GM12878 (cell line): ENCODE data around the gene EPS8. TPM values are rescaled to one million over a fixed set of nuclear protein-coding genes. Genes with fewer than 3 reads are reported as not detected.

Experiments
- ATAC-seq: fragments of 200-7000 bp; cut with Tn5 transposase; 3 replicates; pipeline ENCODE4 v1.9.1; 2020; ENCODE audit warnings: mild to moderate bottlenecking, moderate library complexity
- BruUV-seq: library from RNA; stranded (reverse); fragments of 400-500 nt; replicated peaks from 2 replicates; lab custom pipeline; 2021; lab: Mats Ljungman, UMichigan
- CTCF ChIA-PET: fragments of 300-600 bp; sonication (Branson Sonifier 250); formaldehyde crosslinking; extraction: SDS; loops from one replicate; lab custom pipeline; 2021; ENCODE audit warnings: inconsistent platforms; lab: Yijun Ruan, JAX
- POLR2A ChIA-PET: fragments of 350-600 bp; formaldehyde crosslinking; extraction: SDS; loops from one replicate; lab custom pipeline; 2021; ENCODE audit warnings: inconsistent platforms; lab: Charles Lee
- RAD21 ChIA-PET: fragments of 300-600 bp; sonication (Branson Sonifier 250); formaldehyde crosslinking; loops from one replicate; lab custom pipeline; 2023; ENCODE audit warnings: antibody characterized with exemption; ENCODE audit not compliant: unreplicated experiment; lab: Charles Lee
- SMC1A ChIA-PET: fragments of 300-600 bp; sonication (Branson Sonifier 250); formaldehyde crosslinking; loops from one replicate; lab custom pipeline; 2023; ENCODE audit not compliant: unreplicated experiment, uncharacterized antibody; lab: Charles Lee
- DNase-seq: peaks from one replicate; pipeline ENCODE4 v3.0.0-alpha.2; 2011; ENCODE audit warnings: low read depth, low spot score
- FAIRE-seq: peaks from 3 replicates; lab custom pipeline; 2011; peaks lifted over from hg19 to GRCh38; lab: Jason Lieb, UNC
- H2AFZ ChIP-seq: 2 replicates; pipeline ENCODE4 v1.6.0; 2011; ENCODE audit warnings: low read depth, low read length, control low read depth; ENCODE audit not compliant: control insufficient read depth
- H3K27ac ChIP-seq: 2 replicates; pipeline ENCODE4 v1.5.1; 2011; ENCODE audit warnings: control low read depth; ENCODE audit not compliant: control insufficient read depth, insufficient read depth
- H3K27me3 ChIP-seq, 2 experiments: replicated peaks in 1 of 2; 2 replicates each; pipeline versions ENCODE4 v1.6.0 to v1.6.1; 2011; ENCODE audit warnings: low read length in 1 of 2; ENCODE audit not compliant: control insufficient read depth in 2 of 2, insufficient read depth in 2 of 2
- H3K36me3 ChIP-seq, 2 experiments: 2 replicates each; pipeline ENCODE4 v1.5.1; 2011; ENCODE audit warnings: low read length in 1 of 2; ENCODE audit not compliant: control insufficient read depth in 2 of 2, insufficient read depth in 2 of 2
- H3K4me1 ChIP-seq: 2 replicates; pipeline ENCODE4 v1.6.1; 2011; ENCODE audit warnings: mild to moderate bottlenecking, low read length, moderate library complexity, mixed read lengths; ENCODE audit not compliant: control insufficient read depth, insufficient read depth
- H3K4me2 ChIP-seq: 2 replicates; pipeline ENCODE4 v1.6.0; 2011; ENCODE audit warnings: control low read depth; ENCODE audit not compliant: control insufficient read depth, insufficient read depth
- H3K4me3 ChIP-seq: fragments of 200-600 bp; sonication (generic); 2 replicates; pipeline ENCODE4 v1.5.1; 2016
- H3K79me2 ChIP-seq: 2 replicates; pipeline ENCODE4 v1.6.0; 2011; ENCODE audit warnings: low read length; ENCODE audit not compliant: control insufficient read depth, insufficient read depth
- H3K9ac ChIP-seq: 2 replicates; pipeline ENCODE4 v1.8.0; 2011; ENCODE audit warnings: low read length, control low read depth, mixed read lengths; ENCODE audit not compliant: control insufficient read depth, insufficient read depth
- H3K9me3 ChIP-seq: replicated peaks from 3 replicates; pipeline ENCODE4 v1.5.1; 2011; ENCODE audit warnings: mild to moderate bottlenecking, low read length; ENCODE audit not compliant: control insufficient read depth, insufficient read depth
- H4K20me1 ChIP-seq: 2 replicates; pipeline ENCODE4 v1.6.0; 2011; ENCODE audit not compliant: control insufficient read depth, insufficient read depth
- ATF7 ChIP-seq: fragments of 450-650 bp; IDR thresholded peaks from 2 replicates; pipeline ENCODE4 v1.6.1; 2016; ENCODE audit warnings: low read depth, mild to moderate bottlenecking
- BHLHE40 ChIP-seq, 2 experiments: fragments of 450-650 bp in 1 of 2; IDR thresholded peaks; 2 replicates each; pipeline ENCODE4 v1.6.1; 2011 to 2017; ENCODE audit warnings: low read depth in 2 of 2, borderline replicate concordance in 1 of 2, improper control_type of control experiment in 1 of 2, low read length in 1 of 2, mild to moderate bottlenecking in 1 of 2
- CREB1 ChIP-seq: IDR thresholded peaks from 2 replicates; pipeline ENCODE4 v1.6.1; 2012; ENCODE audit warnings: low read depth, mild to moderate bottlenecking, inconsistent platforms
- GATAD2B ChIP-seq: fragments of 450-650 bp; conservative IDR thresholded peaks from 2 replicates; pipeline ENCODE4 v1.6.1; 2017; ENCODE audit warnings: low read depth, mild to moderate bottlenecking, moderate library complexity
- MXI1 ChIP-seq: fragments of 150-350 bp; IDR thresholded peaks from 2 replicates; pipeline ENCODE4 v1.6.1; 2011; ENCODE audit warnings: low read depth, mild to moderate bottlenecking, inconsistent platforms, low read length, improper control_type of control experiment
- NR2F1 ChIP-seq: fragments of 450-650 bp; conservative IDR thresholded peaks from 2 replicates; pipeline ENCODE4 v1.6.1; 2017; ENCODE audit warnings: mild to moderate bottlenecking
- RCOR1 ChIP-seq: conservative IDR thresholded peaks from 2 replicates; pipeline ENCODE4 v1.6.1; 2012; ENCODE audit warnings: low read depth, low read length, improper control_type of control experiment
- SMAD1 ChIP-seq: fragments of 450-650 bp; IDR thresholded peaks from 2 replicates; pipeline ENCODE4 v1.6.1; 2018; ENCODE audit warnings: mild to moderate bottlenecking, low read depth; ENCODE audit not compliant: partially characterized antibody
- SPI1 ChIP-seq: IDR thresholded peaks from 2 replicates; pipeline ENCODE4 v1.6.1; 2011; ENCODE audit warnings: low read depth, mild to moderate bottlenecking, low read length, moderate library complexity, borderline replicate concordance; ENCODE audit not compliant: insufficient read depth
- STAT3 ChIP-seq: IDR thresholded peaks from 2 replicates; pipeline ENCODE4 v1.6.1; 2011; ENCODE audit warnings: low read depth, low read length, improper control_type of control experiment
- WGBS: methylation state at CpG from one replicate; pipeline ENCODE4 v1.1.6; 2016; ENCODE audit warnings: low lambda C conversion rate; ENCODE audit not compliant: insufficient replicate concordance, insufficient coverage; ENCODE audit errors: missing lambda C conversion rate; 5-methylcytosine and 5-hydroxymethylcytosine counted together
- in situ Hi-C: fragments of 300-500 bp; cut with MboI; formaldehyde crosslinking; loops from 9 replicates; pipeline ENCODE4 v1.14.3; 2018; ENCODE audit warnings: mixed read lengths
- intact Hi-C: fragments of 100-400 bp; cut with micrococcal nuclease; formaldehyde crosslinking; loops from one replicate; pipeline ENCODE4 v1.14.2; 2022; ENCODE audit not compliant: unreplicated experiment
- polyA plus RNA-seq, 11 experiments: library from polyadenylated mRNA; depleted of rRNA in 4 of 11; unstranded in 6 of 11; stranded (reverse) in 5 of 11; fragments of >200 nt; fragmentation: Nextera tagmentation in 4 of 11; fragmentation: Illumina TruSeq in 1 of 11; extraction: Ambion mirVana in 4 of 11; extraction: Trizol in 1 of 11; gene quantifications; 1 replicate in 1 of 11; 2 replicates in 10 of 11; pipeline versions ENCODE4 v1.2.1 to v1.2.3, GENCODE V29; 2011 to 2016; ENCODE audit warnings: inconsistent platforms in 2 of 11, missing spikeins in 2 of 11, low read depth in 1 of 11
- total RNA-seq, 4 experiments: library from RNA; depleted of rRNA in 3 of 4; stranded (reverse); fragments of >200 nt in 3 of 4; fragmentation: Illumina TruSeq in 1 of 4; extraction: Trizol in 1 of 4; gene quantifications; 2 replicates each; pipeline versions ENCODE4 v1.2.1 to v1.2.3, GENCODE V29; 2013 to 2021
- TF ChIP-seq, protein P1 (sequence below): fragments of 450-650 bp; IDR thresholded peaks from 2 replicates; pipeline ENCODE4 v1.6.1; 2017; ENCODE audit warnings: low read depth, mild to moderate bottlenecking, moderate library complexity
- TF ChIP-seq, protein P2 (sequence below): IDR thresholded peaks from 2 replicates; pipeline ENCODE4 v1.6.1; 2012; ENCODE audit warnings: improper control_type of control experiment, low read depth, low read length; ENCODE audit not compliant: insufficient replicate concordance
- TF ChIP-seq, protein P3 (sequence below): IDR thresholded peaks from 2 replicates; pipeline ENCODE4 v1.6.1; 2012; ENCODE audit warnings: low read length, inconsistent platforms
- TF ChIP-seq, protein P4 (sequence below): IDR thresholded peaks from 2 replicates; pipeline ENCODE4 v1.6.1; 2011; ENCODE audit warnings: mild to moderate bottlenecking, low read depth, low read length, moderate library complexity; ENCODE audit not compliant: insufficient replicate concordance

EPS8 gene
- total and polyA plus RNA-seq, 10 of the 15 experiments (the other 5 are each of a cell fraction or from before 2014, with no cell fraction given): 1.3 to 127 (median 3.4) TPM

DNA sequence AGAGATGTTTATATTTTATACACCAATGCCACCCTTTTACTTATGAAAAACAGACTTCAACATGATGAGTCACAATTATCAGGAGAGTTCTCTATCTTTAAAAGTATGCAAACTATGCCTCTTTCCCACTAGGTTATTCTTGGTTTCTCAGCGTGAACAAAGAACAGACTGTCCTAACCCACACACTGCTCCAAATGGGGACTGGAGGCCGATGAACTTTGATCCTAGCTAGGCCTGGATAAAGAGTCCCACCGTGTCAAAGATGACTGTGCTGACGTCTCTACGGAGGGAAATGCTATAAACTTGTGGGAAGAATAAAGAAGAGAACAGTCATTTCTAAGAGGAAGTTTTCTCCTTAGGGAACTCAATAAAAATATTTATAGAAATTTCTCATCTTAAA lies 160.1 kb downstream of the EPS8 start:
- H3K4me2 ChIP-seq: no peak overlapping the region
- no peaks in the 10 kb centered on the region for H3K27me3 ChIP-seq
- RAD21 ChIA-PET: interaction anchor here (0.8 to 2.4 kb wide), 10 partner anchors 22 to 159 kb away, joined by 3 to 9 read pairs (median 5); partner anchors contain the start of gene EPS8
- H4K20me1 ChIP-seq: no peaks in the 10 kb centered on the region
- FAIRE-seq (no peak), DNase-seq (peak; percentile 46), ATAC-seq (peak; percentile 91)
- intact Hi-C loops: no loop called here
- no peak overlapping the region for H3K9ac ChIP-seq
- in situ Hi-C loops: no loop called here
- H3K36me3 ChIP-seq: no peaks in the 10 kb centered on the region
- WGBS: 2% methylated on average over 5 of the region's 5 CpGs
- BruUV-seq: no TSS peak
- no peaks in the 10 kb centered on the region for H3K4me1 ChIP-seq
- CTCF ChIA-PET: interaction anchor here (0.6 to 1.8 kb wide), 7 partner anchors 11 to 266 kb away, joined by 3 to 5 read pairs (median 3); no protein-coding TSS in a partner anchor
- POLR2A ChIA-PET: no interaction called here
- SMC1A ChIA-PET: interaction anchor here (0.7 to 2.3 kb wide), 12 partner anchors 10 to 230 kb away, joined by 3 to 11 read pairs (median 4); partner anchors contain the start of gene EPS8
- no peaks in the 10 kb centered on the region for H3K79me2 ChIP-seq
- H3K9me3 ChIP-seq: no peaks in the 10 kb centered on the region
- H2AFZ ChIP-seq: peak overlapping the region; percentile 45; the same call in 1 of the 2 replicates
- no peak overlapping the region for H3K27ac ChIP-seq
- H3K4me3 ChIP-seq: no peak overlapping the region
- TF ChIP-seq, protein P1, sequence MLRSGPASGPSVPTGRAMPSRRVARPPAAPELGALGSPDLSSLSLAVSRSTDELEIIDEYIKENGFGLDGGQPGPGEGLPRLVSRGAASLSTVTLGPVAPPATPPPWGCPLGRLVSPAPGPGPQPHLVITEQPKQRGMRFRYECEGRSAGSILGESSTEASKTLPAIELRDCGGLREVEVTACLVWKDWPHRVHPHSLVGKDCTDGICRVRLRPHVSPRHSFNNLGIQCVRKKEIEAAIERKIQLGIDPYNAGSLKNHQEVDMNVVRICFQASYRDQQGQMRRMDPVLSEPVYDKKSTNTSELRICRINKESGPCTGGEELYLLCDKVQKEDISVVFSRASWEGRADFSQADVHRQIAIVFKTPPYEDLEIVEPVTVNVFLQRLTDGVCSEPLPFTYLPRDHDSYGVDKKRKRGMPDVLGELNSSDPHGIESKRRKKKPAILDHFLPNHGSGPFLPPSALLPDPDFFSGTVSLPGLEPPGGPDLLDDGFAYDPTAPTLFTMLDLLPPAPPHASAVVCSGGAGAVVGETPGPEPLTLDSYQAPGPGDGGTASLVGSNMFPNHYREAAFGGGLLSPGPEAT: peak; percentile 87
- TF ChIP-seq SPI1 (peak; percentile 45; the same call in 1 of the 2 replicates), RCOR1 (no peak), NR2F1 (peak; percentile 97), MXI1 (peak; percentile 23; the same call in 1 of the 2 replicates), STAT3 (no peak), SMAD1 (peak; percentile 40), GATAD2B (peak; percentile 48; the same call in 1 of the 2 replicates), CREB1 (no peak), BHLHE40 (IDR thresholded peaks at IDR 0.05; ENCODE audit: borderline replicate concordance in 1 of 2, low read depth in 2 of 2, low read length in 1 of 2) (no peak; a peak in 1 of 4 replicates), ATF7 (peak; percentile 72)
- TF ChIP-seq, protein P2, sequence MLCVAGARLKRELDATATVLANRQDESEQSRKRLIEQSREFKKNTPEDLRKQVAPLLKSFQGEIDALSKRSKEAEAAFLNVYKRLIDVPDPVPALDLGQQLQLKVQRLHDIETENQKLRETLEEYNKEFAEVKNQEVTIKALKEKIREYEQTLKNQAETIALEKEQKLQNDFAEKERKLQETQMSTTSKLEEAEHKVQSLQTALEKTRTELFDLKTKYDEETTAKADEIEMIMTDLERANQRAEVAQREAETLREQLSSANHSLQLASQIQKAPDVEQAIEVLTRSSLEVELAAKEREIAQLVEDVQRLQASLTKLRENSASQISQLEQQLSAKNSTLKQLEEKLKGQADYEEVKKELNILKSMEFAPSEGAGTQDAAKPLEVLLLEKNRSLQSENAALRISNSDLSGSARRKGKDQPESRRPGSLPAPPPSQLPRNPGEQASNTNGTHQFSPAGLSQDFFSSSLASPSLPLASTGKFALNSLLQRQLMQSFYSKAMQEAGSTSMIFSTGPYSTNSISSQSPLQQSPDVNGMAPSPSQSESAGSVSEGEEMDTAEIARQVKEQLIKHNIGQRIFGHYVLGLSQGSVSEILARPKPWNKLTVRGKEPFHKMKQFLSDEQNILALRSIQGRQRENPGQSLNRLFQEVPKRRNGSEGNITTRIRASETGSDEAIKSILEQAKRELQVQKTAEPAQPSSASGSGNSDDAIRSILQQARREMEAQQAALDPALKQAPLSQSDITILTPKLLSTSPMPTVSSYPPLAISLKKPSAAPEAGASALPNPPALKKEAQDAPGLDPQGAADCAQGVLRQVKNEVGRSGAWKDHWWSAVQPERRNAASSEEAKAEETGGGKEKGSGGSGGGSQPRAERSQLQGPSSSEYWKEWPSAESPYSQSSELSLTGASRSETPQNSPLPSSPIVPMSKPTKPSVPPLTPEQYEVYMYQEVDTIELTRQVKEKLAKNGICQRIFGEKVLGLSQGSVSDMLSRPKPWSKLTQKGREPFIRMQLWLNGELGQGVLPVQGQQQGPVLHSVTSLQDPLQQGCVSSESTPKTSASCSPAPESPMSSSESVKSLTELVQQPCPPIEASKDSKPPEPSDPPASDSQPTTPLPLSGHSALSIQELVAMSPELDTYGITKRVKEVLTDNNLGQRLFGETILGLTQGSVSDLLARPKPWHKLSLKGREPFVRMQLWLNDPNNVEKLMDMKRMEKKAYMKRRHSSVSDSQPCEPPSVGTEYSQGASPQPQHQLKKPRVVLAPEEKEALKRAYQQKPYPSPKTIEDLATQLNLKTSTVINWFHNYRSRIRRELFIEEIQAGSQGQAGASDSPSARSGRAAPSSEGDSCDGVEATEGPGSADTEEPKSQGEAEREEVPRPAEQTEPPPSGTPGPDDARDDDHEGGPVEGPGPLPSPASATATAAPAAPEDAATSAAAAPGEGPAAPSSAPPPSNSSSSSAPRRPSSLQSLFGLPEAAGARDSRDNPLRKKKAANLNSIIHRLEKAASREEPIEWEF: peak; percentile 62
- TF ChIP-seq, protein P3, sequence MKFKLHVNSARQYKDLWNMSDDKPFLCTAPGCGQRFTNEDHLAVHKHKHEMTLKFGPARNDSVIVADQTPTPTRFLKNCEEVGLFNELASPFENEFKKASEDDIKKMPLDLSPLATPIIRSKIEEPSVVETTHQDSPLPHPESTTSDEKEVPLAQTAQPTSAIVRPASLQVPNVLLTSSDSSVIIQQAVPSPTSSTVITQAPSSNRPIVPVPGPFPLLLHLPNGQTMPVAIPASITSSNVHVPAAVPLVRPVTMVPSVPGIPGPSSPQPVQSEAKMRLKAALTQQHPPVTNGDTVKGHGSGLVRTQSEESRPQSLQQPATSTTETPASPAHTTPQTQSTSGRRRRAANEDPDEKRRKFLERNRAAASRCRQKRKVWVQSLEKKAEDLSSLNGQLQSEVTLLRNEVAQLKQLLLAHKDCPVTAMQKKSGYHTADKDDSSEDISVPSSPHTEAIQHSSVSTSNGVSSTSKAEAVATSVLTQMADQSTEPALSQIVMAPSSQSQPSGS: 0 out of 2 replicates have a peak, but pooled peaks have one; percentile 48
- TF ChIP-seq, protein P4, sequence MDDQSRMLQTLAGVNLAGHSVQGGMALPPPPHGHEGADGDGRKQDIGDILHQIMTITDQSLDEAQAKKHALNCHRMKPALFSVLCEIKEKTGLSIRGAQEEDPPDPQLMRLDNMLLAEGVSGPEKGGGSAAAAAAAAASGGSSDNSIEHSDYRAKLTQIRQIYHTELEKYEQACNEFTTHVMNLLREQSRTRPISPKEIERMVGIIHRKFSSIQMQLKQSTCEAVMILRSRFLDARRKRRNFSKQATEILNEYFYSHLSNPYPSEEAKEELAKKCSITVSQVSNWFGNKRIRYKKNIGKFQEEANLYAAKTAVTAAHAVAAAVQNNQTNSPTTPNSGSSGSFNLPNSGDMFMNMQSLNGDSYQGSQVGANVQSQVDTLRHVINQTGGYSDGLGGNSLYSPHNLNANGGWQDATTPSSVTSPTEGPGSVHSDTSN: no peak
